Esophagus squamous epithelium (tissue), 4 donors: ENCODE measurements around the gene RNF180.

ENCODE experiments used
- CTCF ChIP-seq, 6 experiments: fragments of 450-650 bp in 4 of 6; fragments of 200-600 bp in 2 of 6; sonication (generic) in 2 of 6; IDR thresholded peaks; one replicate each; pipeline ENCODE4 v1.5.1; 2016 to 2019; ENCODE audit warnings: antibody characterized with exemption in 6 of 6, mild to moderate bottlenecking in 4 of 6, moderate library complexity in 4 of 6
- POLR2A ChIP-seq, 4 donors: fragments of 450-650 bp; IDR thresholded peaks; one replicate each; pipeline ENCODE4 v1.6.1; 2017; ENCODE audit warnings: antibody characterized with exemption in 4 of 4, mild to moderate bottlenecking in 4 of 4, moderate library complexity in 3 of 4

GRCh38 chr5:64190562-64191306 lies 25.1 kb downstream of the RNF180 start:
- TF ChIP-seq CTCF (IDR thresholded peaks at IDR 0.05) (no peak), POLR2A (IDR thresholded peaks at IDR 0.05) (no peak)
